Hematopoietic multipotent progenitor cell treated with erythropoietin and hydrocortisone succinate and interleukin-3 and kit ligand, for 4 days (in vitro differentiated cells): ENCODE measurements around the gene FKBP2.

ENCODE experiments used
- DNase-seq: peaks from one replicate; pipeline ENCODE4 v3.0.0-alpha.2; 2015

FKBP2 gene

GRCh38 chr11:64240435-64241240, at the start of gene FKBP2:
Gene FKBP2 (plus strand): TSS chr11:64241095. CDS start chr11:64242388, 1,293 bp downstream.
- peak; percentile 99 for DNase-seq

- DNase-seq = no peak
These were observed 48.5 kb upstream of the FKBP2 start for GRCh38 chr11:64192434-64192833.

- no peak for DNase-seq
These were observed 44.3 kb upstream of the FKBP2 start for GRCh38 chr11:64196626-64197025.

GRCh38 chr11:64198511-64198910, 42.4 kb upstream of the FKBP2 start:
- peak; percentile 44 for DNase-seq

GRCh38 chr11:64201543-64201942, 39.4 kb upstream of the FKBP2 start:
- no peak for DNase-seq

- DNase-seq = no peak
These were observed 37.9 kb upstream of the FKBP2 start for GRCh38 chr11:64202992-64203391.

- DNase-seq = no peak
These were observed 37.3 kb upstream of the FKBP2 start for GRCh38 chr11:64203421-64204079.

GRCh38 chr11:64204080-64204440, 36.8 kb upstream of the FKBP2 start:
- DNase-seq = no peak

GRCh38 chr11:64204464-64204989, 36.4 kb upstream of the FKBP2 start:
- peak; percentile 99 for DNase-seq

GRCh38 chr11:64206457-64207255, 34.2 kb upstream of the FKBP2 start, which contains the start of gene FERMT3:
Gene FERMT3 (plus strand): TSS chr11:64206721. CDS start chr11:64207365, 644 bp downstream.
- peak; percentile 97 for DNase-seq

GRCh38 chr11:64207256-64208085, 33.4 kb upstream of the FKBP2 start:
- peak; percentile 95 for DNase-seq

- DNase-seq = no peak
These were observed 32.7 kb upstream of the FKBP2 start for GRCh38 chr11:64208086-64208795.

- DNase-seq = no peak
These were observed 31.9 kb upstream of the FKBP2 start for GRCh38 chr11:64208796-64209562.

GRCh38 chr11:64209563-64209843, 31.4 kb upstream of the FKBP2 start:
- no peak for DNase-seq

- no peak for DNase-seq
These were observed 30.4 kb upstream of the FKBP2 start for GRCh38 chr11:64210301-64211020.

GRCh38 chr11:64211181-64211872, 29.6 kb upstream of the FKBP2 start:
- no peak for DNase-seq

- DNase-seq = peak; percentile 61
These were observed 24.0 kb upstream of the FKBP2 start for GRCh38 chr11:64216879-64217278.

GRCh38 chr11:64218628-64219353, 22.1 kb upstream of the FKBP2 start:
- no peak for DNase-seq

- no peak for DNase-seq
These were observed 21.6 kb upstream of the FKBP2 start for GRCh38 chr11:64219354-64219684.
